HG03139 (cell line): ENCODE results near the gene MEIOSIN.
"Not testable (repeated sequence)": the region's sequence is repeated elsewhere in the genome, so short reads cannot be mapped to it uniquely, and the experiment has no call there.

Experiments
- ATAC-seq: cut with Tn5 transposase; IDR thresholded peaks from one replicate; pipeline ENCODE4 v1.9.1; 2021; ENCODE audit not compliant: unreplicated experiment

Gene MEIOSIN

GRCh38 chr19:45733160-45733810 is at the start of gene MEIOSIN:
MEIOSIN (plus strand) TSS chr19:45733439; CDS start chr19:45735377, 1,938 bp downstream.
- no peak for ATAC-seq

DNA sequence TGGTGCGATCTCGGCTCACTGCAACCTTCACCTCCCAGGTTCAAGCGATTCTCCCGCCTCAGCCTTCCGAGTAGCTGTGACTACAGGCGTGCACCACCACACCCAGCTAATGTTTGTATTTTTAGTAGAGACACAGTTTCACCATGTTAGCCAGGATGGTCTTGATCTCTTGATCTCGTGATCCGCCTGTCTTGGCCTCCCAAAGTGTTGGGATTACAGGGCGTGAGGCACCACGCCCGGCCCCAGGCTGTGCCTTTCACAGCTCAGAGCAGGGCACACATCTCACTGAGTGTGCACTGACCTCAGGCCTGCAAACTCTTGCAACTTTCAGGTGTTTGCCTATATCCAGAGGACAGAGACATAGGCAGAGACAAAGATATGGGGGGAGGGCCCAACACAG is 48.2 kb upstream of the MEIOSIN start:
- ATAC-seq, result not testable (repeated sequence)

GRCh38 chr19:45687599-45687998 is 45.6 kb upstream of the MEIOSIN start:
- no peak for ATAC-seq

DNA sequence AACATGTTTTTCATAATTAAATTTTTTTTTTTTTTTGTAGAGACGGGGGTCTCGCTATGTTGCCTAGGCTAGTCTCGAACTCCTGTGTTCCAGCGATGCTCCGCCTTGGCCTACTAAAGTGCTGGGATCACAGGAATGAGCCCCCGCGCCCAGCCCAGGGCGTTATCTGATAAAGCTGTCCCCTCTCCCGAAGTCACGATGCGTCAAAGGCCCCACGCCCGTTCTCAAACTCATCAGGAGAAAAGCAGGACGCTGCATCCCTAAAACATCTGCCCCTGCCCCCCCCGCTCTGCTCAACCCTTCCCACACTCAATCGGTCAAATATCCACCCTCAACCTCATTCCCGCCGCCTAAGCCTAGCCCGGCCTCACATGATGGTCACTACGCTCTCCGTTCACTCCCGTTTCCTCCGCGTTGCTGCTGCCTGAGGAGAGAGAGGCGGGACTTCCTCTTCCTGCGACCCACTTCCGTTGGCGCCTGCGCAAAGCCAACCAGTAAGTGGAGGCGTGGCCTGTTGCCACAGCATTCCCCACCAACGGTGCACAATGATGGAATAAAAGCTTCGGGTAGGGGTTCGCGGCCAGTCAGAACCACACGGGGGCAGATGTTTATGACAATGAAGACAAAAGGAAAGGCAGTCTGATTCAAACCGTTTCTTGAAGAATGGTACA is 41.6 kb upstream of the MEIOSIN start, which contains the start of gene SNRPD2:
Gene SNRPD2, minus strand, starts transcription at position 438 of the 671 bp plus-strand sequence. Its CDS starts 65 bp downstream, at position 373.
- peak; percentile 38 for ATAC-seq

DNA sequence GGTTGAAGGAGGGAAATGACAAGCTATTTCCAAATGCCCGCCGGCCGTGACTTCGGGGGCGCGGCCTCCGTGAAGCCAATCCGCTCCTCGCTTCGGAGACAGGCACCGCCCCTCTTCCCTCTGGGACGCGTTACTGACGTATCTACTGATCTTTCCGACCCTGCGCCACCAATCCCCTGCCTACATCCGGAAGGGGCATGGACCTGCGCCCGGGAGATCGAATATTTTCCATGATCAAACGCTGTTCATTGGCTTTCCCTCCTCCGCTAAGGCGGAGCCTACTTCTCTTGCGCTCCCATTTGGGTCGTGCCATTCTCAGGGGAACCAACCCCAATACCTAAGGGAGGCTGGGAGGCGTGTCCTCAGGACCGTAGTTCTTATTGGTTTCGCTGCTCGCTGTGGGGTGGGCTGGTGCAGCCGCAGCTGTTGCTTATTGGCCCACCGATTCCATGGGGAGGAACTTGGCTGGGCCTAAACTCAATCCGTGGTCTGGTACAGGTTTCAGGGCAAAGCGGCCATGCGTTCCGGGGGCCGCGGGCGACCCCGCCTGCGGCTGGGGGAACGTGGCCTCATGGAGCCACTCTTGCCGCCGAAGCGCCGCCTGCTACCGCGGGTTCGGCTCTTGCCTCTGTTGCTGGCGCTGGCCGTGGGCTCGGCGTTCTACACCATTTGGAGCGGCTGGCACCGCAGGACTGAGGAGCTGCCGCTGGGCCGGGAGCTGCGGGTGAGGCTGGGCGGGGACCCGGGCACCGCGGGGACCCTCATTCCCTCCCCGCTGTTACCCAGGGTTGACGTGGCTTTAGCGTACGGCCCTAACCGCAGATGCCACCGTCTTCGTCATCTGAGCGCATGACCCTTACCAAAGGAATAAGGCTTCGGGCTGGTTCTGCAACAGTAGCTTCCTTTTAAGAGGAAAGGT is 40.8 kb upstream of the MEIOSIN start, which contains the start of gene QPCTL:
Gene QPCTL, plus strand, starts transcription at position 480 of the 919 bp plus-strand sequence. Its CDS starts 38 bp downstream, at position 518.
- ATAC-seq, result peak; percentile 77

DNA sequence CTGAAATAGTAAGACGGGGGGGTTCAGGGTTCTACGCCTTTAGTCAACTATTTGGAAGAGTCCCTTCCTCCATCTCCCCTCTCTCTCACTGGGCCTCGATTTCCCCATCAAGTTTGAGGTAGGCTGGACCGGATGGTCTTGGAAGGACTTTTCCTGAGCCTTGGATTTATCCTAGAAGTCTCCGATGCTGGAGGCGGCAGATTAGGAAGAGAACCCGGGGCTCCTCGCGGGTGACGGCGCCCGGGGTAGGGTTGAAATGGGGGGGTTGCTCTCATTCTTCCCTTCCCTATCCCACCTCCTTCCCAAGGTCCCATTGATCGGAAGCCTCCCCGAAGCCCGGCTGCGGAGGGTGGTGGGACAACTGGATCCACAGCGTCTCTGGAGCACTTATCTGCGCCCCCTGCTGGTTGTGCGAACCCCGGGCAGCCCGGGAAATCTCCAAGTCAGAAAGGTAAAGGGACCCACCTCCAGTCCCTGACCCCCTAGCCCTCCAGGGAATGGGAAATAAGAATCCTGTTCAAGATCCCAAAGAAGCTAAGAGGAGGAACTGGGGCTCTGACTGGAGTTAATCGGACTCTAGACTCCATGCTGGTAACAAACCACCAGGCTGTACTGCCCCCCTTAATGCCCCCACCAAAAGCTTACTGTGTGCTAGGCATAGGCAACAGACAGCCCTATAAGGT is 40.0 kb upstream of the MEIOSIN start:
- ATAC-seq, result no peak

DNA sequence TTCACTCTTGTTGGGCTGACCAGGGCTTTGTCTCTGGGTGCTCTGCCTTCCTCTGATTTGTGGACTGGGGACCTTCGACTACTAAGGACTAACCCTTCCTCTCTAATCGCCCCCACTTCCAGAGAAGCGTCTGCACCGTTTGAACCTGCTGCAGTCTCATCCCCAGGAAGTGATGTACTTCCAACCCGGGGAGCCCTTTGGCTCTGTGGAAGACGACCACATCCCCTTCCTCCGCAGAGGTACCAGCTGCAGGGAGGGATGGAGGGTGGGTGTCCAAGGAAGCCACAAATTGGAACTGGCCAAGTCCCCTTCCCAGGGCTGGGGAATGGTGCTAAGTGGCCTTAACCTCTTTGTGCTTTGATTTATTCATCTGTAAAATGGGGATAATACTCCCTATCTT is 31.6 kb upstream of the MEIOSIN start:
- ATAC-seq, result no peak

DNA sequence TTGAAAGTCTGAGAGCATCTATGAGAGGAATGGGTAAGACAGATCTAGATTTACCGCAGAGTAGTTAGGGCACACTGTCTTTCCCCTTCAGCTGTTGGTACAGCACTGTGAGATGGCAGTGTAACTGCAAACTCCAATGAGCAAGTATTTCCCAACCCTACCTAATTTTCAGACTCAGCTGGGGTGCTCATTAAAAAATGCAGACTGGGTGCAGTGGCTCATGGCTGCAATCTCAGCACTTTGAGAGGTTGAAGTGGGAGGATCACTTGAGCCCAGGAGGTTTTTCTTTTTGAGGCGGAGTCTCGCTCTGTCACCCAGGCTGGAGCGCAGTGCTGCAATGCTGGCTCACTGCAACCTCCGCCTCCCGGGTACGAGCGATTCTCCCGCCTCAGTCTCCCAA is 28.1 kb upstream of the MEIOSIN start:
- no peak for ATAC-seq

GRCh38 chr19:45705710-45706415 is 27.4 kb upstream of the MEIOSIN start:
- ATAC-seq, result no peak

GRCh38 chr19:45710356-45711130 is 22.7 kb upstream of the MEIOSIN start:
- ATAC-seq, result no peak

- ATAC-seq, result no peak
These were observed 21.2 kb upstream of the MEIOSIN start for GRCh38 chr19:45711851-45712698.

DNA sequence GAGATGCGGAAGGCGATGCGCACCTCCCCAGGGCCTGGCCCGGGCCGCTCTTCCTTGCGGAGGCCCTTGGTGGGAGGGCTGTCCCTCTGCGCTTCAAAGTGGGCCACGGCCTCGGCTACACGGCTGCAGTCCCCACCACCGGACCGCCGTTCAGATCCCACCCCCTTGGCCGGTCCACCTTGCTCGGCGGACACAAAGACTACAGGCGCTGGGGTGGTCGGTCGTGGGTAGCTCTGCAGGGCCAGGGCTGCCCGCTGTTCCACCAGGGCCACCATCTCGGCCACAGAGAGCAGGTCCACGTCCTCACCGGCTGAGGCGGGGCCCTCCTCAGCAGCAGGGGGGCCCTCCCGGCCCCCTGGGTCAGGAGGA is 20.6 kb upstream of the MEIOSIN start:
- no peak for ATAC-seq

DNA sequence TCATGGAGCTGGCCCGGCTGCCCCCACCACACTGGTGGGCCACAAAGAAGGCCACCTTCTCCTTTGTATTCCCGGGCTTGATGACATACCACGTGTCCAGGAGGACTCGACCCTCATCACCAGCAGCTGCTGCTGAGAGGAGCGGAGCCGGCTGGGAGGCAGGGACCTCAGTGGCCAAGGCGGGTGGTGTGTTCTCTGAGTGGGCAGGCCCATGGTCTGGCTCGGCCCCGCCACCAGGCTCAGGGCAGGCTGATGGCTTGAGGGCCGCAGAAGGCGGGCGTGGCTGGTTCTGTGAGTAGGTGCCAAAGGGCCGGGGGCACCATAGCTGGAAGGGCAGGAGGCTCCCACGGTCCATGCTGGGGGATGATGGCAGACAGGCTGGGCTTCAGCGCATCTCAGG is 20.1 kb upstream of the MEIOSIN start:
- no peak for ATAC-seq

DNA sequence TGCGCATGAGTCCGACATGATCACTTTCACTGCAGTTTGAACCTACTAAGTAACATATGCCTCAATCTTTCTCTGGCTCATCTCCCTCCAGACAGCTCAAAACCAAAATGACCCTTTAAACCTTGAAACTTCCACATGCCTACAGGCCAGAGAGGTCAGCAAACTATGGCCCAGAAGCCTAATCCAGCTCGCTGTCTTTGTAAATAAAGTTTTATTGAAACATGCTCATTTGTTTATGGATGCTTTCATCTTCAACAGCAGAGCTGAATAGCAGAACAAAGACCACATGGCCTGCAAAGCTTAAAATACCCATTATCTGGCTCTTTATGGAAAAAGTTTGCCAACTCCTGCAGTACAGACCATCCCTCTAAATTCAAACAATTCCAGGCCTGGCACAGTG is 18.1 kb upstream of the MEIOSIN start:
- ATAC-seq, result no peak

- no peak for ATAC-seq
These were observed 16.7 kb upstream of the MEIOSIN start for GRCh38 chr19:45716359-45717130.

DNA sequence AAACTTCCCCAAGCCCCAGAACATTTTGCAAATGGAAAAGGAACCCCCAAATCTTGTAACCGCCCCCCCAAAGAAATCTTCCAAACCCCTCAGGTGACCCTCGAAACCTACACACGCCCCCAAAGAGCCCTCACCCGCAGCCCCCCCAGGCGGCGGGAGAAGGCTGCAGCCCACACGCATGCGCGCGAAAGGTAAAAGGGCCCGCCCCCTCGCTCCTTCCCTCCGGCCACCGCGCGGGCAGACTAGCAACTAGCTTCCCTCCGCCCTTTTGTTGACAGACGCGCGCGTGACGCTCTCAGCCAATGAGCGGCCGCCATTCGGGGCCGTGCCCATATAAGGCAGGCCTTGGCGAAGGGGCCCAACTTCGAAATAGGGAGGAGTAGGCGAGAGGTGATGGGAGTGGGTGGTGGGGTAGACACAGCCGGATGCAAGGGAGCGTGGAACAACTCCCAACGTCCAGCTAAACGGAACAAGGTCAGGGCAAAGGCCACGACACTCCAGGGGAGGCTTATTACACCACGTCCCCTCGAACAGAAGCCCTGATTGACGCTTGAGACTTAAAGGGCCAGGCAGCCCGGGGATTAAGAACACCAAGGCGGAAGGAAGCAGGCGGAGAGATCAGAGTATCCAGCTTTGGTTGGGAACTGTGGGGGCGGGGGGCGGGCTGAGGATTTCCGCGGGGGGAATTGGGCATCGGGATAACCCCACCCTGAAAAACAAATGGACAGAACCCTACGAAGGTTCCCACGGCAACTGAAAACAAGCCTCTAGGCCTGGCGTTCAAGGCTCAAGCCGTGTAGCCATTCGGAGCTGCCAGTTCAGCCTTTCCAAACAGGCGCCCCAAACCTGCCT is 15.9 kb upstream of the MEIOSIN start:
- ATAC-seq, result peak; percentile 91
